Upper lobe of left lung (tissue), 4 donors: ENCODE results near the gene SYNRG.

ENCODE experiments used
- CTCF ChIP-seq, 6 experiments: fragments of 450-650 bp in 4 of 6; fragments of 200-600 bp in 2 of 6; sonication (generic) in 2 of 6; IDR thresholded peaks; one replicate each; pipeline ENCODE4 v1.5.1; 2016 to 2019; ENCODE audit warnings: antibody characterized with exemption in 6 of 6
- POLR2A ChIP-seq, 4 donors: fragments of 450-650 bp; IDR thresholded peaks; one replicate each; pipeline ENCODE4 v1.5.1; 2016 to 2017; ENCODE audit warnings: antibody characterized with exemption in 4 of 4, mild to moderate bottlenecking in 2 of 4

GRCh38 chr17:37502009-37502936 is 106.9 kb downstream of the SYNRG start:
- no peak for TF ChIP-seq CTCF (IDR thresholded peaks at IDR 0.05)
- no peak for TF ChIP-seq POLR2A (IDR thresholded peaks at IDR 0.05)
